ENCODE measurements around the gene MACF1. TPM values are rescaled to one million over a fixed set of nuclear protein-coding genes. Genes with fewer than 3 reads are reported as not detected.

Gene MACF1
- total RNA-seq, 1 donor, result 284 TPM

DNA sequence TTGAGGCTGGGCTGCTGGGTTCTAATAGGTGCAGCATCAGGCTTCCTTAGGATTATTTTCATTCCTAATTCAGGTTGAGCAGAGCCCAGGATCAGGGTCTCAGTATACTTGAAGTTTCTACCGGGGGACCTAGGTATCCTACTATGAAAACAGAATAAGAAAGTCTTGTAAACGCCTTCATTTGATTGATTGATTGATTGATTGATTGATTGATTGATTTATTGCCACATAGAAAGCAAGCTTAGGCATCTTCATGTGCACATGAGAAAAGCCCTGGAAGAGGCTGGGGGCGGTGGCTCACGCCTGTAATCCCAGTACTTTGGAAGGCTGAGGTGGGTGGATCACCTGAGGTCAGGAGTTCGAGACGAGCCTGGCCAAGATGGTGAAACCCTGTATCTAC is 189.6 kb downstream of the MACF1 start:
- DNase-seq (ENCODE audit: low read depth), result no peak
- no peak overlapping the region for H3K4me3 ChIP-seq (ENCODE audit: low read depth, low read length)
- TF ChIP-seq, protein P1, sequence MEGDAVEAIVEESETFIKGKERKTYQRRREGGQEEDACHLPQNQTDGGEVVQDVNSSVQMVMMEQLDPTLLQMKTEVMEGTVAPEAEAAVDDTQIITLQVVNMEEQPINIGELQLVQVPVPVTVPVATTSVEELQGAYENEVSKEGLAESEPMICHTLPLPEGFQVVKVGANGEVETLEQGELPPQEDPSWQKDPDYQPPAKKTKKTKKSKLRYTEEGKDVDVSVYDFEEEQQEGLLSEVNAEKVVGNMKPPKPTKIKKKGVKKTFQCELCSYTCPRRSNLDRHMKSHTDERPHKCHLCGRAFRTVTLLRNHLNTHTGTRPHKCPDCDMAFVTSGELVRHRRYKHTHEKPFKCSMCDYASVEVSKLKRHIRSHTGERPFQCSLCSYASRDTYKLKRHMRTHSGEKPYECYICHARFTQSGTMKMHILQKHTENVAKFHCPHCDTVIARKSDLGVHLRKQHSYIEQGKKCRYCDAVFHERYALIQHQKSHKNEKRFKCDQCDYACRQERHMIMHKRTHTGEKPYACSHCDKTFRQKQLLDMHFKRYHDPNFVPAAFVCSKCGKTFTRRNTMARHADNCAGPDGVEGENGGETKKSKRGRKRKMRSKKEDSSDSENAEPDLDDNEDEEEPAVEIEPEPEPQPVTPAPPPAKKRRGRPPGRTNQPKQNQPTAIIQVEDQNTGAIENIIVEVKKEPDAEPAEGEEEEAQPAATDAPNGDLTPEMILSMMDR (IDR thresholded peaks at IDR 0.05; ENCODE audit: insufficient read depth, low read length), result no peak

DNA sequence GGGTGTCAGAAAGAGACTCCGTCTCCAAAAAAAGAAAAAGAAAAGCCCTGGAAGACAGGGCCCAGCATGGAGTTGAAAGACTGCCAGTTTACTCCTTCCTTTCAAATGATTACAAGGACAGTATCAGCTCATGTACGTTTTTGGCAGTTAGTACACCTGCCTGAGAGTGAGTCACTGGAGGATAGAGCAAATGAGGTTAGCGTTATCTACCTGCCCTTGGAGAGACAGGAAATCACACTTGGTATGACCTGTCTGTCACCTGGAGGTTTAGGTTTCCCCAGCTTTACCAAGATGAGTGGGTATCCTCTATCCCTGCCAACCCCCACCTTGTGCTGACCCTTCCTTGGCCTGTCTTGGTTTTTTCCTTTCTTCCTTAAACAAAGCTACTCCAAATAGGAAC is 190.1 kb downstream of the MACF1 start:
- no peak overlapping the region for H3K4me3 ChIP-seq (ENCODE audit: low read depth, low read length)
- DNase-seq (ENCODE audit: low read depth), result no peak
- TF ChIP-seq, protein P1 (IDR thresholded peaks at IDR 0.05; ENCODE audit: insufficient read depth, low read length), result no peak

DNA sequence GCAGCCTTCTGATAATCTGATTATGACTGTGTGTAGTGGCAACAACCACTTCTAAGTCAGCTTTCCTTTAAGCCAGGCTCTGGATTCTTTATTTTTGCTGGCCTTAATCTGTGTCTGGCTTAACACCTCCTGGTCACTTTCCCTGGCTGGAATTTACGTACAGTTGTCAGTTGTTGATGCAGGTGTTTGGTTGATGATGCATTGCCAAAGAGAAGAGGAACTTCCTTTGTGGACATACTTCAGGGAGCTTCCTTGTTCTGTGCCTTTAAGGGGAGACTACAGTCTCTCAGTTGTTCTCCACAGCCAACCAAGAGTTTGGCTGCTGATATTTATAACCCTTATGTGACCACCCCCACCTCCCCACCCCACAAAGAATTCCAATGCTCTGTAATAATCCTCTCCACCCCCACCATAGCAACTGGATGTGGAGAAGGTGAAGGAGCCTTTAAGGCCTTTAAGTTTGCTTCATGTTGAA is 190.9 kb downstream of the MACF1 start:
- no peak overlapping the region for H3K4me3 ChIP-seq (ENCODE audit: low read depth, low read length)
- TF ChIP-seq, protein P1 (IDR thresholded peaks at IDR 0.05; ENCODE audit: insufficient read depth, low read length), result no peak
- DNase-seq (ENCODE audit: low read depth), result peak; percentile 80

DNA sequence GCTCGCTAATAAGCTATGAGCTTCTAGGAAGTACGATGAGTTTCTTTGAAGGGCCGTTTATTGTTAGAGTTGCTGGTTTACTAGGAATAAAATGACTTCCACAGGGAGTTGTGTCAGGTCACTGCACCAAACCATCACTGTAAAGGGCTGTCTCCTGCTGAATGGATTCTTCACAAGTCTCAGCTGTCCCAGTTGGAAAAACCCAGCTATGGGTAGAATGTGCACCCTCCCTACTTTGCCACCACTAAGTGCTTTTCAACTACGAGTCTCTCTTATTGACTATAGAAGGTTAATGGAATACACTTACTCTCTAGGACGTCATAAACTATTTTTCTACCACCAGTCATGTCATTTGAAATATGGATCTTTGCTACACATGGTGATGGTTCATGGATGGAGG is 192.2 kb downstream of the MACF1 start:
- DNase-seq (ENCODE audit: low read depth), result no peak
- no peak overlapping the region for H3K4me3 ChIP-seq (ENCODE audit: low read depth, low read length)
- TF ChIP-seq, protein P1 (IDR thresholded peaks at IDR 0.05; ENCODE audit: insufficient read depth, low read length), result no peak

DNA sequence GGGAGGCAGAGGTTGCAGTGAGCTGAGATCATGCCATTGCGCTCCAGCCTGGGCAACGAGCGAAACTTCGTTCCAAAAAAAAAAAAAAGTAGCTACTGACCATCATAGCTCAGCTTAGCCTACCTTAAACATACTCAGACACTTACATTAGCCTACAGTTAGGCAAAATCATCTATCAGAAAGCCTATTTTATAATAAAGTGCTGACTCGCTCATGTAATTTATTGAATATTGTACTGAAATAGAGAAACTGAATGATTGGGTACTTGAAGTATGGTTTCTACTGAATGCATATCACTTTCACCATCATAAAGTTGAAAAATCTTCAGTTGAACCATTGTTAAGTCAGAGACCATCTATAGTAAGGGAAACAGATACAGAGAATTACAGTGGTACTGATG is 193.0 kb downstream of the MACF1 start:
- H3K4me3 ChIP-seq (ENCODE audit: low read depth, low read length), result no peak overlapping the region
- no peak for DNase-seq (ENCODE audit: low read depth)
- TF ChIP-seq, protein P1 (IDR thresholded peaks at IDR 0.05; ENCODE audit: insufficient read depth, low read length), result no peak

DNA sequence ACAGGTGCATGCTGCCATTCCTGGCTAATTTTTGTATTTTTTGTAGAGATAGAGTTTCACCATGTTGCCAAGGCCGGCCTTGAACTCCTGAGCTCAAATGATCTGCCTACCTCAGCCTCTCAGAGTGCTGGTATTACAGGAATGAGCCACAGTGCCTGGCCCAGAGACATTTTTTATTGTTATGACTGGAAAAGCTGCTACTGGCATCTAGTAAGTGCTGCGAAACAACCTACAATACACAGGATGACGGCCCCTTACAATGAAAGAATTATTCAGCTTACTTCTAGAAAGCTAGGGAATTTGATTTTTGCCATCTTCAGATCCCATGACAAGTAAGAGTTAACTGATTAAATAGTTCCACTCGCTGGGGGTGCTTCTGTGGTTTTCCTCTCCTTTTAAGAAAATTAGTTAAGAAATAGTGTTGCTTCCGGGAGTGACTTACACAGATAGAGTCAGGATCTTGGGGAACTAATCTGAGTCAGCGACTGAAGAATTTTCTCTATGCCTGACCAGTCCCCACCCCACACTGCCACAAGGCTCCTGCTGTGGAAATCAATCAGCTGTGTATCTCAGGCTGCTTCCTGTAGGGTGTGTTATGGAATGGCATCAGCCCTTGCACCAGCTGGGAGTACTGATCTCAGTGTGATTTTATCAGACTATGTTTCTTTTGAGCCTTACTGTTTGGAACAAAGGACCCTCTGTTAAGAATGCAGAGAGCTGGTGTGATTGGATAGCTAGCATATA is 194.0 kb downstream of the MACF1 start:
- DNase-seq (ENCODE audit: low read depth), result peak; percentile 97
- no peak overlapping the region for H3K4me3 ChIP-seq (ENCODE audit: low read depth, low read length)
- TF ChIP-seq, protein P1 (IDR thresholded peaks at IDR 0.05; ENCODE audit: insufficient read depth, low read length), result peak; percentile 5

Measured in fibroblast of the aortic adventitia (primary cell).